Hematopoietic multipotent progenitor cell treated with erythropoietin and hydrocortisone succinate and interleukin-3 and kit ligand, for 15 days (in vitro differentiated cells): Measurements from ENCODE around the gene ADCY10.
"Not testable (repeated sequence)": the region's sequence is repeated elsewhere in the genome, so short reads cannot be mapped to it uniquely, and the experiment has no call there.

Experiments used
- DNase-seq: peaks from one replicate; pipeline ENCODE4 v3.0.0-alpha.2; 2015; ENCODE audit warnings: low spot score

The ADCY10 gene

GRCh38 chr1:167806235-167806634 is 107.7 kb downstream of the ADCY10 start:
- DNase-seq: not testable (repeated sequence)

- no peak for DNase-seq
These were observed 108.8 kb downstream of the ADCY10 start for GRCh38 chr1:167805041-167805556.

GRCh38 chr1:167803358-167804207 is 110.4 kb downstream of the ADCY10 start:
- DNase-seq: peak; percentile 84

- DNase-seq: no peak
These were observed 111.7 kb downstream of the ADCY10 start for GRCh38 chr1:167802235-167802634.

- DNase-seq: no peak
These were observed 113.7 kb downstream of the ADCY10 start for GRCh38 chr1:167800251-167800650.

- no peak for DNase-seq
These were observed 114.2 kb downstream of the ADCY10 start for GRCh38 chr1:167799747-167800146.

- no peak for DNase-seq
These were observed 115.0 kb downstream of the ADCY10 start for GRCh38 chr1:167798952-167799351.

- DNase-seq: no peak
These were observed 116.9 kb downstream of the ADCY10 start for GRCh38 chr1:167797015-167797414.

GRCh38 chr1:167795810-167796740 is 117.9 kb downstream of the ADCY10 start:
- DNase-seq: no peak

GRCh38 chr1:167794043-167794442 is 119.9 kb downstream of the ADCY10 start:
- DNase-seq: no peak

GRCh38 chr1:167792188-167792565 is 121.8 kb downstream of the ADCY10 start:
- DNase-seq: no peak

GRCh38 chr1:167791281-167792187 is 122.4 kb downstream of the ADCY10 start:
- DNase-seq: no peak

- no peak for DNase-seq
These were observed 123.8 kb downstream of the ADCY10 start for GRCh38 chr1:167790117-167790516.

GRCh38 chr1:167789501-167789900 is 124.4 kb downstream of the ADCY10 start:
- DNase-seq: no peak

GRCh38 chr1:167786502-167786901 is 127.4 kb downstream of the ADCY10 start:
- no peak for DNase-seq

GRCh38 chr1:167784876-167785550 is 128.9 kb downstream of the ADCY10 start:
- DNase-seq: no peak

- DNase-seq: no peak
These were observed 131.0 kb downstream of the ADCY10 start for GRCh38 chr1:167782946-167783345.

GRCh38 chr1:167781558-167781957 is 132.4 kb downstream of the ADCY10 start:
- DNase-seq: no peak

- DNase-seq: no peak
These were observed 136.7 kb downstream of the ADCY10 start for GRCh38 chr1:167777269-167777650.

GRCh38 chr1:167776616-167777268 is 137.2 kb downstream of the ADCY10 start:
- no peak for DNase-seq

GRCh38 chr1:167776151-167776550 is 137.8 kb downstream of the ADCY10 start:
- DNase-seq: no peak
